ENCODE data around the gene IL1RAP. TPM values are rescaled to one million over a fixed set of nuclear protein-coding genes. Genes with fewer than 3 reads are reported as not detected.

The IL1RAP gene
- total and polyA plus RNA-seq, 9 of the 15 experiments (the other 6 are each of a cell fraction or from before 2014, with no cell fraction given) = 0.23 to 1.8 (median 0.88) TPM

DNA sequence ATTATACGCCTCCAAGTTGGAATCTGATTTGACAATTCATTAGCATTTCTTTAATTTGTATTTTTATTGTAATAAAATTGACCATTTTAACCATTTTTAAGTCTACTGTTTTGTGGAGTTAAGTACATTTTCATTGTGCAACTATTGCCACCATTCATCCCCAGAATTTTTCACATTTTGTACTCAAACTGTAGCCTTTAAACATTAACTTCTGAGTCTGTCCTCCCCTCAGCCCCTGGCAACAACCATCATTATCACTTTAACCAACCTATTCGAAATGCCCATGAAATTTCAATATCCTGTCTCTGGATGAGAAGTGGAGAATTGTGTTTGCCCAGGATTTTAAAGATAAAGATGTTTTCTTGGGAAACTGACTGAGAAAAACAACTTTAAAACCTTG lies 27.7 kb downstream of the IL1RAP start:
- Histone ChIP-seq H3K27me3 (ENCODE audit: control insufficient read depth in 2 of 2, insufficient read depth in 2 of 2, low read length in 2 of 2) (no peaks in the 10 kb centered on the region), H3K9me3 (replicated peaks; ENCODE audit: control insufficient read depth, insufficient read depth, low read depth, low read length) (0 out of 2 replicates have a peak, but pooled peaks cover 1% of the 10 kb centered on the region), H3K4me3 (no peak overlapping the region), H3K9ac (ENCODE audit: insufficient read depth in 1 of 2, low read depth in 2 of 2, low read length in 2 of 2) (no peak overlapping the region), H3K36me3 (ENCODE audit: control insufficient read depth, insufficient read depth, low read length) (no peaks in the 10 kb centered on the region), H2AFZ (ENCODE audit: low read depth, low read length) (no peak overlapping the region), H3K4me2 (ENCODE audit: insufficient read depth, low read length) (no peak overlapping the region), H3K9me1 (ENCODE audit: control insufficient read depth, insufficient read depth, low read length) (no peaks in the 10 kb centered on the region), H4K20me1 (replicated peaks; ENCODE audit: control insufficient read depth, insufficient read depth, low read length) (no peaks in the 10 kb centered on the region), H3K27ac (ENCODE audit: extremely low read depth, low read depth, low read length) (no peak overlapping the region), H3K4me1 (replicated peaks in 1 of 2; ENCODE audit: control insufficient read depth in 2 of 2, insufficient read depth in 2 of 2, low read length in 2 of 2) (no peaks in the 10 kb centered on the region), H3K79me2 (ENCODE audit: control insufficient read depth, insufficient read depth, low read length) (no peaks in the 10 kb centered on the region)
- BruUV-seq (replicated peaks) = no TSS peak
- TF ChIP-seq, protein P1, sequence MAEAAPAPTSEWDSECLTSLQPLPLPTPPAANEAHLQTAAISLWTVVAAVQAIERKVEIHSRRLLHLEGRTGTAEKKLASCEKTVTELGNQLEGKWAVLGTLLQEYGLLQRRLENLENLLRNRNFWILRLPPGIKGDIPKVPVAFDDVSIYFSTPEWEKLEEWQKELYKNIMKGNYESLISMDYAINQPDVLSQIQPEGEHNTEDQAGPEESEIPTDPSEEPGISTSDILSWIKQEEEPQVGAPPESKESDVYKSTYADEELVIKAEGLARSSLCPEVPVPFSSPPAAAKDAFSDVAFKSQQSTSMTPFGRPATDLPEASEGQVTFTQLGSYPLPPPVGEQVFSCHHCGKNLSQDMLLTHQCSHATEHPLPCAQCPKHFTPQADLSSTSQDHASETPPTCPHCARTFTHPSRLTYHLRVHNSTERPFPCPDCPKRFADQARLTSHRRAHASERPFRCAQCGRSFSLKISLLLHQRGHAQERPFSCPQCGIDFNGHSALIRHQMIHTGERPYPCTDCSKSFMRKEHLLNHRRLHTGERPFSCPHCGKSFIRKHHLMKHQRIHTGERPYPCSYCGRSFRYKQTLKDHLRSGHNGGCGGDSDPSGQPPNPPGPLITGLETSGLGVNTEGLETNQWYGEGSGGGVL (CRISPR knock-in tag; IDR thresholded peaks at IDR 0.05) = no peak
- TF ChIP-seq MXI1 (IDR thresholded peaks at IDR 0.05; ENCODE audit: low read depth, low read length) = no peak
- TF ChIP-seq MYNN (IDR thresholded peaks at IDR 0.05) = no peak
- TF ChIP-seq MYNN (CRISPR knock-in tag; IDR thresholded peaks at IDR 0.05) = no peak
- TF ChIP-seq, protein P2, sequence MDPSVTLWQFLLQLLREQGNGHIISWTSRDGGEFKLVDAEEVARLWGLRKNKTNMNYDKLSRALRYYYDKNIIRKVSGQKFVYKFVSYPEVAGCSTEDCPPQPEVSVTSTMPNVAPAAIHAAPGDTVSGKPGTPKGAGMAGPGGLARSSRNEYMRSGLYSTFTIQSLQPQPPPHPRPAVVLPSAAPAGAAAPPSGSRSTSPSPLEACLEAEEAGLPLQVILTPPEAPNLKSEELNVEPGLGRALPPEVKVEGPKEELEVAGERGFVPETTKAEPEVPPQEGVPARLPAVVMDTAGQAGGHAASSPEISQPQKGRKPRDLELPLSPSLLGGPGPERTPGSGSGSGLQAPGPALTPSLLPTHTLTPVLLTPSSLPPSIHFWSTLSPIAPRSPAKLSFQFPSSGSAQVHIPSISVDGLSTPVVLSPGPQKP (CRISPR knock-in tag; IDR thresholded peaks at IDR 0.05) = no peak
- no peak for TF ChIP-seq SMARCE1 (IDR thresholded peaks at IDR 0.05)
- TF ChIP-seq ZNF197 (CRISPR knock-in tag; IDR thresholded peaks at IDR 0.05; ENCODE audit: low read depth) = no peak
- intact Hi-C loops (cut with micrococcal nuclease) (no loop called here), in situ Hi-C loops (cut with MboI) (no loop called here)
- ATAC-seq = no peak
- ChIA-PET CTCF (ENCODE audit: low intra/inter-chr PET ratio) (no interaction called here), POLR2A (no interaction called here)
- DNase-seq (ENCODE audit: extremely low read depth in 1 of 4, low spot score in 3 of 4) = no peak
- WGBS (ENCODE audit: insufficient coverage, low coverage, missing lambda C conversion rate) = 0% methylated on average over 2 of the region's 2 CpGs
- FAIRE-seq = no peak
